Loucy (cell line): ENCODE measurements around the gene SRCIN1.

Experiments used
- EZH2phosphoT487 ChIP-seq: fragments of 200-600 bp; IDR thresholded peaks from 2 replicates; pipeline ENCODE4 v1.6.1; 2018; ENCODE audit warnings: antibody characterized with exemption, mild to moderate bottlenecking, moderate library complexity, borderline replicate concordance
- TF ChIP-seq, protein P1 (sequence below): fragments of 200-600 bp; sonication (generic); conservative IDR thresholded peaks from 2 replicates; pipeline ENCODE4 v1.5.1; 2014; ENCODE audit warnings: mild to moderate bottlenecking, antibody characterized with exemption, low read length

DNA sequence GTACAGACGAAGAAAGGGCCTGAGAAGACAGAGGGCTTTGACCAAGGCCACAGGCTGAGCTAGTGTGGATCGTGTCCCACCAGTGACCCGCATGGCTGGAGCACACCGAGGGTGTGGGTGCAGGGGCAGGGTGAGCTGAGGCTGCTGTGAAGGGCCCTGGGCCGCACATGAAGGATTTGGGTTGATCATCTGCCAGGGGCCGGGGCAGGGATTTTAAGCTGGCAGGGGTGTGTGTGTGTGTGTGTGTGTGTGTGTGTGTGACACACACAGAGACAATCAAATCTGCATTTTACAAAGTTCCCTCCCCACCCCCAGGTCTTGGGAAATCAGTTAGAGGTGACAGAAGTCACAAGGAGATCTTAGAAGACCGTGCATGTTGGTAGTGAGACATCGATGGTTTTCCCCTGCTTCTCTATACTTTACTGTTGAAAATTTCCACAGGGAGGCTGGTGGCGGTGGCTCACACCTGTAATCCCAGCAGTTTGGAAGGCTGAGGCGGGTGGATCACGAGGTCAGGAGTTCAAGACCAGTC is 65.2 kb downstream of the SRCIN1 start:
- TF ChIP-seq, protein P1, sequence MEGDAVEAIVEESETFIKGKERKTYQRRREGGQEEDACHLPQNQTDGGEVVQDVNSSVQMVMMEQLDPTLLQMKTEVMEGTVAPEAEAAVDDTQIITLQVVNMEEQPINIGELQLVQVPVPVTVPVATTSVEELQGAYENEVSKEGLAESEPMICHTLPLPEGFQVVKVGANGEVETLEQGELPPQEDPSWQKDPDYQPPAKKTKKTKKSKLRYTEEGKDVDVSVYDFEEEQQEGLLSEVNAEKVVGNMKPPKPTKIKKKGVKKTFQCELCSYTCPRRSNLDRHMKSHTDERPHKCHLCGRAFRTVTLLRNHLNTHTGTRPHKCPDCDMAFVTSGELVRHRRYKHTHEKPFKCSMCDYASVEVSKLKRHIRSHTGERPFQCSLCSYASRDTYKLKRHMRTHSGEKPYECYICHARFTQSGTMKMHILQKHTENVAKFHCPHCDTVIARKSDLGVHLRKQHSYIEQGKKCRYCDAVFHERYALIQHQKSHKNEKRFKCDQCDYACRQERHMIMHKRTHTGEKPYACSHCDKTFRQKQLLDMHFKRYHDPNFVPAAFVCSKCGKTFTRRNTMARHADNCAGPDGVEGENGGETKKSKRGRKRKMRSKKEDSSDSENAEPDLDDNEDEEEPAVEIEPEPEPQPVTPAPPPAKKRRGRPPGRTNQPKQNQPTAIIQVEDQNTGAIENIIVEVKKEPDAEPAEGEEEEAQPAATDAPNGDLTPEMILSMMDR = no peak
- TF ChIP-seq EZH2phosphoT487 = no peak
